Measurements from ENCODE around the gene STRN4.

The STRN4 gene

GRCh38 chr19:46704379-46705076 is 41.7 kb downstream of the STRN4 start:
- peak; percentile 14 for DNase-seq

GRCh38 chr19:46700704-46701103 is 45.5 kb downstream of the STRN4 start:
- no peak for DNase-seq

DNA sequence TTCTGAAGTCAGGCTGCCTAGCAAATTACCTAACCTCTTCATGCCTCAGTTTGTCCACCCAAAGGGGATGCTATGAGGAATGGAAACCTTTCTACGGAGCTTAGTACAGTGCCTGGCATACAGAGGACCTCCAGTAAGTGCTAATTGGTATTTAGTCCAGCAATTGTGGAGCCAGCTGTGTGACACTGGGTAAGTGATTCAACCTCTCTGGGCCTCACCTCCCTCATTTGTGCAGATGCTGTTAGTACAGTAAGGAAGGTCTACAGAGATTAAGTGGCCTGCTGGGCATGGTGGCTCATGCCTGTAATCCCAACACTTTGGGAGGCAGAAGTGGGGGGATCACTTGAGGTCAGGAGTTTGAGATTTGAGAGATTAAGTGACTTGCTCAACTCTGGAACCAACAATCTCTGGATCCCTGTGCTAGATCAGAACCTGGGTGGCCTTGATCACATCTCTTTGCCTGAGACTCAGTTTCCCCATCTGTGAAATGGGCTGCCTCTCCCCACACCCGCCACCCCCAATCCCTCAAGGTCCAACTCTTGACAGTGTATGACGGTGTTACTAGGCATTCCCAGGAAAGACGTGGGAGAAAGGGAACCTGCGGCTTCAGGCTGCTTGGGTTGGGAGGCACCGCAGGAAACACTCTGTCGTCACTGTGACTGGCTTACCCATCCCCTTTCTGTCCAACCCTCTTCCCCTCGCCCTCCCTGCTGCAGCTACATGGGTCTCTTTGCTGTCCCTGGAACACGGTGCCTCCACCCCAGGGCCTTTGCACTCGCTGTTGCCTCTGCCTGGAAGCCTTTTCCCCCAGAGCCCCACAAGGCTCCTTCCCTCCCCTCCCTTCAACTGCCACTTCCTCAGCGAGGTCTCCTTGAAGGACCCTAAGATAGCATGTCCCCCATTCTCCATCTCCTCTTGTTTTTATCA is 47.6 kb downstream of the STRN4 start:
- DNase-seq = no peak

DNA sequence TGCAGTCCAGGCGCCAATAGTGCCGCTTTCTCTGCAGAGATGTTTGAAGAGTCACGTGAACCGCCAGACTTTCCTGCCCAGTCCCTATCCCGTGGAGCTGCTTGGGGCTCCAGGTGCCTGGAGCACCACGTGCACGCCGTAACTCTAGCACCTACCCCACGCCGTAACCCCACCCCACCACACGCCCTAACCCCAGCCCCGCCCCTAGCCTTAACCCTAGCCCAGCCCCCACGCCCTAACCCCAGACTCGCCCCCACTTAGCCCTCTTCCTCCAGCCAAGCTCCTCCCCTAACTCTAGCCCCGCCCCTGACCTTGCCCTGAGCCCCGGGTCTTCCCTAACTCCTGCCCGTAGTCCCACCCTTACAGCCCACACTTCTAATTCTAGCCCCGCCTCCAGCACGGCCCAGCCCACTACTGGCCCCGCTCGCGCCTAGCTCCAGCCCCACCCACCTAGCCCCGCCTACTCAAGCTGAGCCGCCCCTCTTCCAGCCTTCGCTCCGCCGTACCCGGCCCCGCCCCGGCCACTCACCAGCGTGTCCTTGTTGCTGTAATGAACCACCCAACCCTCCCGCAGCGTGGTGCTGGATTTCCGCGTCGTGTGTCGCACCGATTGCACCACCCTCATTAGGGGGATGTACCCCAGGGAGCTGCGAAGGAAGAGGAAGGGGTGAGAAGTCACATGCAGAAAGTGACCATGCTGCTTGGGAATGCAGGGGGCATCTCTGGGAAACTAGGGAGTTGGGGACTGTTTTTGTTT is 48.9 kb downstream of the STRN4 start:
- DNase-seq = peak; percentile 69

- DNase-seq = no peak
Observed at GRCh38 chr19:46696866-46697203, 49.4 kb downstream of the STRN4 start.

DNA sequence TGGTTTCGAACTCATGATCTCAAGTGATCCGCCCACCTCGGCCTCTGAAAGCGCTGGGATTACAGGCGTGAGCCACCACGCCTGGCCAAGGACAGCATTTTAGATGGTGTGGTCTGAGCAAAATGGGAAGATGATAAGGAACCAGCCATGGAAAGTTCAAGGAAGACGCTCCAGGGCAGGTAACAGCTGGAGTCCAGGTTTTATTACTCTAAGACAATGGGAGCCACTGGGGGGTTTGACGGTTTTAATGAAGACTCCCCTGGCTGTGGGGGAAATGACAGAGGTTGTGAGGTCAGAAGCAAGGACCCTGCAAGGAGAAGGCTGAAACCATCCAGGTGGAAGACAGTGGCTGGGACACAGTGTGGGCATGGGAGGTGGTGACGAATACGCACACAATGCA is 50.2 kb downstream of the STRN4 start:
- DNase-seq = no peak

- DNase-seq = no peak
Observed at GRCh38 chr19:46693760-46694159, 52.5 kb downstream of the STRN4 start.

- DNase-seq = no peak
Observed at GRCh38 chr19:46692918-46693722, 53.1 kb downstream of the STRN4 start.

- DNase-seq = no peak
Observed at GRCh38 chr19:46691948-46692347, 54.3 kb downstream of the STRN4 start.

GRCh38 chr19:46691104-46691503 is 55.1 kb downstream of the STRN4 start:
- no peak for DNase-seq

- DNase-seq = no peak
Observed at GRCh38 chr19:46689358-46689757, 56.9 kb downstream of the STRN4 start.

DNA sequence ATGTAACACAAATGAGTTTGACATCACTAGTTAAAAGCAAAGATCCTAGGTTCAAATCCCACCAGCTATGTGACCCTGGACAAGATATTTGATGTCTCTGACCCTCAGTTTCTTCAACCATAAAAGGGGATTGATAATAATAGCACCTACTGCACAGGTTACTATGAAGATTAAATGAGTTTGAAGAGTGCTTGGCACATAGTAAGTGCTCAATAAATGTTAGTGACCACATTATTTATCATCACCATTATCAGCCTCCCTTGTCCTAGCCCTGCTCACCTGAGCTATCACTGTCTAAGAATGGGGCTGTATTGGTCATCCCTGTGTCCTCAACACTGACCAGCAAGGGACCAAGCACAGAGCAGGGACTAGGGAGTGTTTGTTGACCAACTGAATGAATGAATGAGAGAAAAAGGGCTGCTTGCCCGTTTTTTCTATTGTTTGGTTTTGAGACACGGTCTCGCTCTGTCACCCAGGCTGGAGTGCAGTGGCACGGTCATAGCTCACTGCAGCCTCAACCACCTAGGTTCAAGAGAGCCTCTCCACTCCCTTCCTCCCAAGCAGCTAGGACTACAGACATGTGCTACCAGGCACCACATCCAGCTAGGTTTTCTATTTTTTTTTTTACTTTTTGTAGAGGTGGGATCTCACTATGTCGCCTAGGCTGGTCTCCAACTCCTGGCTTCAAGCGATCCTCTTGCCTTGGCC is 58.7 kb downstream of the STRN4 start:
- DNase-seq = no peak

- DNase-seq = no peak
Observed at GRCh38 chr19:46685189-46685588, 61.1 kb downstream of the STRN4 start.

DNA sequence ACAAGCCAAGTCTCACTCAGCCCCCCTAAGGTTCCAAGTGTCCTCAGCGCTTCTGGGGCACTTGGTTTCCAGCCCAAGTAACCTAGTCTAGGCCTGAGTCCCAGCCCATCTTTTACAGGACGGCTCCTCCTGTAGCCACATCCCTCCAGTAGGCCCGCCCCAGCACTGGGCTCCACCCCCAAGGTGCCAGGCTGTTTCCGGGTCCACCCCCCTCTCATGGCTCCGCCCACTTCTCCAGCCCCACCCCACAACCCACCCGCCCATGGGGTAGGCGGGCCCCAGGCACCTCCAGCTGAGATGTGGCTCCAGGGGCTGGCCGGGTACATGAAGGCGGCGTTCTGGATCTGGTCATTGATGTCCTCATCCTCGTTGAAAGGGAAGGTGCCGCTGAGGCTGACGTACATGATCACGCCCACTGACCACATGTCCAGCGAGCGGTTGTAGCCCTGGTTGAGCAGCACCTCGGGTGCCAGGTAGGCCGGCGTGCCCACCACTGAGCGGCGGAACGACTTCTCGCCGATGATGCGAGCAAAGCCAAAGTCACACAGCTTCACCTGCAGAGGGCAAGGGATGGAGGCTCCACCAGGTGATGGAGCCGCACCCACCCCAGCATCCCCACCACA is 68.0 kb downstream of the STRN4 start:
- DNase-seq = no peak

GRCh38 chr19:46674416-46675178 is 71.7 kb downstream of the STRN4 start:
- no peak for DNase-seq

DNA sequence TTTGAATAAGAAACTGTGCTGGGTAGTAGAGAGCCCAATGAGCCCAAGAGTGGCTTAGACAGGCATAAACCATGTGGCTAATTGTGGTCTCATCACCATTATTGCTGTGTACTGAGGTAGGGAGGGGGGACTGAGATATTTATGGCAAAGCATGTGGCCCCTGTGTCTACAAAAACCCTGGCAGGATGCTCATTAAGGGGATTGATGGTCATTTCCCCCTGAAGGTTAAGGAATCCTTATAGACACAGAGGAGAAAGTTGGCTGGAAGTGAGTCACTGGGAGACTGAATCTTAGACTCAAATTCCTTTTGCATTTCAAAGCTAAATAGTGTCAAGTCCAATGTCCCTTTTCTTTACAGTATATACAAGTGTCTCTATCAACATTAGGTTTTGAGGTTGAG is 75.4 kb downstream of the STRN4 start:
- no peak for DNase-seq
